ENCODE results near the gene PNMA6F. TPM values are rescaled to one million over a fixed set of nuclear protein-coding genes. Genes with fewer than 3 reads are reported as not detected.

The PNMA6F gene
- total RNA-seq, 4 donors from 2014 or later = not detected

- 77 to 88% methylated on average over 5 of the region's 5 CpGs for WGBS, 2 donors
- no peak for DNase-seq (ENCODE audit: low spot score in 2 of 2)
- no peak overlapping the region for H3K4me3 ChIP-seq (ENCODE audit: low read depth, poor library complexity, severe bottlenecking)
- intact Hi-C loops (cut with DNase I; ENCODE audit: low total_unique reads) = no loop called here
- TF ChIP-seq POLR2A (IDR thresholded peaks at IDR 0.05) (no peak), CTCF (IDR thresholded peaks at IDR 0.05) (no peak)
Observed at GRCh38 chrX:153349952-153350351, 28.4 kb upstream of the PNMA6F start.

GRCh38 chrX:153348421-153348820 is 26.9 kb upstream of the PNMA6F start:
- DNase-seq (ENCODE audit: low spot score in 2 of 2) = no peak
- no peak for TF ChIP-seq POLR2A (IDR thresholded peaks at IDR 0.05)
- no peak for TF ChIP-seq CTCF (IDR thresholded peaks at IDR 0.05)
- no peak overlapping the region for H3K4me3 ChIP-seq (ENCODE audit: low read depth, poor library complexity, severe bottlenecking)
- intact Hi-C loops (cut with DNase I; ENCODE audit: low total_unique reads) = no loop called here
- WGBS, 2 donors = 86 to 95% methylated on average over 8 of the region's 8 CpGs

- no peak for DNase-seq (ENCODE audit: low spot score in 2 of 2)
- intact Hi-C loops (cut with DNase I; ENCODE audit: low total_unique reads) = no loop called here
- TF ChIP-seq POLR2A (IDR thresholded peaks at IDR 0.05) (no peak), CTCF (IDR thresholded peaks at IDR 0.05) (no peak)
- WGBS, 2 donors = 95 to 97% methylated on average over 25 to 31 of the region's 38 CpGs
- H3K4me3 ChIP-seq (ENCODE audit: low read depth, poor library complexity, severe bottlenecking) = no peak overlapping the region
Observed at GRCh38 chrX:153347530-153347929, 26.0 kb upstream of the PNMA6F start.

GRCh38 chrX:153343674-153344073 is 22.1 kb upstream of the PNMA6F start:
- no peak for DNase-seq (ENCODE audit: low spot score in 2 of 2)
- no peak overlapping the region for H3K4me3 ChIP-seq (ENCODE audit: low read depth, poor library complexity, severe bottlenecking)
- TF ChIP-seq CTCF (IDR thresholded peaks at IDR 0.05) (no peak), POLR2A (IDR thresholded peaks at IDR 0.05) (no peak)
- intact Hi-C loops (cut with DNase I; ENCODE audit: low total_unique reads) = no loop called here
- 65 to 68% methylated on average over 2 of the region's 2 CpGs for WGBS, 2 donors

GRCh38 chrX:153342762-153343558 is 21.4 kb upstream of the PNMA6F start:
- H3K4me3 ChIP-seq (ENCODE audit: low read depth, poor library complexity, severe bottlenecking) = no peak overlapping the region
- intact Hi-C loops (cut with DNase I; ENCODE audit: low total_unique reads) = no loop called here
- TF ChIP-seq POLR2A (IDR thresholded peaks at IDR 0.05) = no peak
- no peak for TF ChIP-seq CTCF (IDR thresholded peaks at IDR 0.05)
- no peak for DNase-seq (ENCODE audit: low spot score in 2 of 2)
- WGBS, 2 donors = 62 to 75% methylated on average over 9 of the region's 9 CpGs

- H3K4me3 ChIP-seq (ENCODE audit: low read depth, poor library complexity, severe bottlenecking) = no peak overlapping the region
- no peak for DNase-seq (ENCODE audit: low spot score in 2 of 2)
- TF ChIP-seq CTCF (IDR thresholded peaks at IDR 0.05) (no peak), POLR2A (IDR thresholded peaks at IDR 0.05) (no peak)
- intact Hi-C loops (cut with DNase I; ENCODE audit: low total_unique reads) = no loop called here
- WGBS, 2 donors = 83 to 98% methylated on average over 5 to 6 of the region's 6 CpGs
Observed at GRCh38 chrX:153340111-153340510, 18.5 kb upstream of the PNMA6F start.
